Measurements from ENCODE around the gene MEST.

Gene MEST

GRCh38 chr7:130481898-130482297, 10.0 kb upstream of the MEST start:
- H3K4ac ChIP-seq (ENCODE audit: low read length), result no peak overlapping the region

DNA sequence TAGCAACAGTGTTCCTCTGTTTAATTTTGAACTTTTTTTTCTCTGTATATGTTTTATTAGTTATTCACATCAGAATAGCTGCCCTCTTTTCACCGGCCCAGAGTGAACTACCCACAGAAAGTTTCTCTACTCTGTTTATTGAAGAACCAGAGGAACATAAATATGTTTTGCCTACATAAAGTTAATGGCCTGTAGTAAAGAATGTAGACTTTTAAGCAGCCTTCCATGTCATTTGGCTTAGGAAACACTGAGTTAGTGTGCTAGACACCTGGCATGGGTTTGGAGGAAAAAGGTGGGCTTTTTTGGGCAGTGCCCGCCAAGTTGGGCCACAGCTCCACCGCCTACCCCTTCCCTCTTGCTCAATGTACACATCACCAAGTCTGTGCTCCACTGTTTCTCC, 8.9 kb upstream of the MEST start:
- Histone ChIP-seq H3K79me1 (ENCODE audit: low read depth, low read length) (peaks cover 6% of the 10 kb centered on the region), H2BK12ac (ENCODE audit: low read length) (no peak overlapping the region), H2AFZ (ENCODE audit: low read length) (no peak overlapping the region), H3K14ac (ENCODE audit: low read length) (no peak overlapping the region), H3K4me2 (ENCODE audit: insufficient read depth, low read length, poor library complexity, severe bottlenecking) (no peak overlapping the region), H3K23ac (ENCODE audit: low read depth, low read length, poor library complexity) (no peak overlapping the region), H2BK15ac (ENCODE audit: low read length) (no peak overlapping the region), H3K4me3 (ENCODE audit: low read length in 2 of 2) (no peak overlapping the region), H3K9ac (ENCODE audit: low read depth, low read length, poor library complexity) (no peak overlapping the region), H2AK5ac (ENCODE audit: low read depth, low read length) (no peak overlapping the region), H2BK120ac (ENCODE audit: low read depth, low read length) (no peak overlapping the region), H3K9me3 (replicated peaks in 1 of 2; ENCODE audit: control insufficient read depth in 2 of 2, insufficient read depth in 1 of 2, low read depth in 1 of 2, low read length in 2 of 2) (peaks cover 0 to 3% of the 10 kb centered on the region in 2 donors), H2BK5ac (ENCODE audit: low read length) (no peak overlapping the region), H3K27ac (replicated peaks; ENCODE audit: low read length) (no peak overlapping the region), H4K8ac (ENCODE audit: low read depth, low read length) (no peak overlapping the region), H3K18ac (ENCODE audit: low read length) (no peak overlapping the region), H3K36me3 (replicated peaks in 1 of 2; ENCODE audit: control insufficient read depth in 2 of 2, insufficient read depth in 2 of 2, low read length in 2 of 2) (no peaks in the 10 kb centered on the region), H3K4ac (ENCODE audit: low read length) (no peak overlapping the region), H4K91ac (ENCODE audit: low read depth, low read length, poor library complexity) (no peak overlapping the region), H3K27me3 (ENCODE audit: control insufficient read depth in 3 of 3, insufficient read depth in 3 of 3, low read depth in 1 of 3, low read length in 3 of 3) (no peaks in the 10 kb centered on the region), H3K4me1 (ENCODE audit: control insufficient read depth in 2 of 2, insufficient read depth in 1 of 2, low read depth in 1 of 2, low read length in 2 of 2) (peaks cover 0 to 4% of the 10 kb centered on the region in 2 donors)
- WGBS, 2 donors (ENCODE audit: extremely low coverage in 2 of 2, insufficient read length in 2 of 2, insufficient replicate concordance in 1 of 2), result no CpG with 5 or more reads among the region's 3 CpGs
- DNase-seq (ENCODE audit: low spot score), result no peak

More at GRCh38 chr7:130481898-130482297, 10.0 kb upstream of the MEST start:
- no peaks in the 10 kb centered on the region for H3K36me3 ChIP-seq (replicated peaks in 1 of 2; ENCODE audit: control insufficient read depth in 2 of 2, insufficient read depth in 2 of 2, low read length in 2 of 2)
- H3K79me1 ChIP-seq (ENCODE audit: low read depth, low read length), result peaks cover 6% of the 10 kb centered on the region
- H3K14ac ChIP-seq (ENCODE audit: low read length), result no peak overlapping the region
- H2AK5ac ChIP-seq (ENCODE audit: low read depth, low read length), result no peak overlapping the region
- H2BK5ac ChIP-seq (ENCODE audit: low read length), result no peak overlapping the region
- no peak overlapping the region for H2BK120ac ChIP-seq (ENCODE audit: low read depth, low read length)
- DNase-seq (ENCODE audit: low spot score), result no peak
- no peaks in the 10 kb centered on the region for H3K27me3 ChIP-seq (ENCODE audit: control insufficient read depth in 3 of 3, insufficient read depth in 3 of 3, low read depth in 1 of 3, low read length in 3 of 3)
- no peak overlapping the region for H3K27ac ChIP-seq (replicated peaks; ENCODE audit: low read length)
- H4K91ac ChIP-seq (ENCODE audit: low read depth, low read length, poor library complexity), result no peak overlapping the region
- H3K4me2 ChIP-seq (ENCODE audit: insufficient read depth, low read length, poor library complexity, severe bottlenecking), result no peak overlapping the region
- no peak overlapping the region for H4K8ac ChIP-seq (ENCODE audit: low read depth, low read length)
- no peak overlapping the region for H3K18ac ChIP-seq (ENCODE audit: low read length)
- no peak overlapping the region for H3K4me3 ChIP-seq (ENCODE audit: low read length in 2 of 2)
- no peak overlapping the region for H2BK12ac ChIP-seq (ENCODE audit: low read length)
- H3K9me3 ChIP-seq (replicated peaks in 1 of 2; ENCODE audit: control insufficient read depth in 2 of 2, insufficient read depth in 1 of 2, low read depth in 1 of 2, low read length in 2 of 2), result peaks cover 4 to 8% of the 10 kb centered on the region in 2 donors
- peak overlapping the region; percentile 79 for H2AFZ ChIP-seq (ENCODE audit: low read length)
- no peak overlapping the region for H2BK15ac ChIP-seq (ENCODE audit: low read length)
- WGBS, 2 donors (ENCODE audit: extremely low coverage in 2 of 2, insufficient read length in 2 of 2, insufficient replicate concordance in 1 of 2), result no CpG with 5 or more reads among the region's 1 CpG
- H3K9ac ChIP-seq (ENCODE audit: low read depth, low read length, poor library complexity), result no peak overlapping the region
- H3K4me1 ChIP-seq (ENCODE audit: control insufficient read depth in 2 of 2, insufficient read depth in 1 of 2, low read depth in 1 of 2, low read length in 2 of 2), result peaks cover 0 to 4% of the 10 kb centered on the region in 2 donors
- no peak overlapping the region for H3K23ac ChIP-seq (ENCODE audit: low read depth, low read length, poor library complexity)

GRCh38 chr7:130485734-130486113, 6.2 kb upstream of the MEST start:
- Histone ChIP-seq H3K4me2 (ENCODE audit: insufficient read depth, low read length, poor library complexity, severe bottlenecking) (peak overlapping the region; percentile 88), H2BK15ac (ENCODE audit: low read length) (no peak overlapping the region), H2AFZ (ENCODE audit: low read length) (no peak overlapping the region), H4K8ac (ENCODE audit: low read depth, low read length) (no peak overlapping the region), H3K4me1 (ENCODE audit: control insufficient read depth in 2 of 2, insufficient read depth in 1 of 2, low read depth in 1 of 2, low read length in 2 of 2) (peaks cover 0 to 7% of the 10 kb centered on the region in 2 donors), H3K9me3 (replicated peaks in 1 of 2; ENCODE audit: control insufficient read depth in 2 of 2, insufficient read depth in 1 of 2, low read depth in 1 of 2, low read length in 2 of 2) (peaks cover 0 to 2% of the 10 kb centered on the region in 2 donors), H3K79me1 (ENCODE audit: low read depth, low read length) (peaks cover 6% of the 10 kb centered on the region), H3K27me3 (ENCODE audit: control insufficient read depth in 3 of 3, insufficient read depth in 3 of 3, low read depth in 1 of 3, low read length in 3 of 3) (no peaks in the 10 kb centered on the region), H3K9ac (ENCODE audit: low read depth, low read length, poor library complexity) (no peak overlapping the region), H3K27ac (replicated peaks; ENCODE audit: low read length) (no peak overlapping the region), H3K4ac (ENCODE audit: low read length) (no peak overlapping the region), H3K14ac (ENCODE audit: low read length) (no peak overlapping the region), H2AK5ac (ENCODE audit: low read depth, low read length) (no peak overlapping the region), H2BK5ac (ENCODE audit: low read length) (no peak overlapping the region), H3K23ac (ENCODE audit: low read depth, low read length, poor library complexity) (no peak overlapping the region), H2BK120ac (ENCODE audit: low read depth, low read length) (no peak overlapping the region), H3K4me3 (ENCODE audit: low read length in 2 of 2) (no peak overlapping the region), H3K36me3 (replicated peaks in 1 of 2; ENCODE audit: control insufficient read depth in 2 of 2, insufficient read depth in 2 of 2, low read length in 2 of 2) (no peaks in the 10 kb centered on the region), H4K91ac (ENCODE audit: low read depth, low read length, poor library complexity) (no peak overlapping the region), H3K18ac (ENCODE audit: low read length) (no peak overlapping the region), H2BK12ac (ENCODE audit: low read length) (no peak overlapping the region)
- WGBS, 2 donors (ENCODE audit: extremely low coverage in 2 of 2, insufficient read length in 2 of 2, insufficient replicate concordance in 1 of 2), result no CpG with 5 or more reads among the region's 11 CpGs
- no peak for DNase-seq (ENCODE audit: low spot score)

GRCh38 chr7:130486114-130486953, 5.6 kb upstream of the MEST start:
- H2BK120ac ChIP-seq (ENCODE audit: low read depth, low read length), result no peak overlapping the region
- WGBS, 2 donors (ENCODE audit: extremely low coverage in 2 of 2, insufficient read length in 2 of 2, insufficient replicate concordance in 1 of 2), result no CpG with 5 or more reads among the region's 67 CpGs
- peak overlapping the region; percentile 93 for H2AK5ac ChIP-seq (ENCODE audit: low read depth, low read length)
- peak overlapping the region; percentile 36 for H2BK12ac ChIP-seq (ENCODE audit: low read length)
- peak overlapping the region; percentile 71 for H2BK15ac ChIP-seq (ENCODE audit: low read length)
- H3K4me2 ChIP-seq (ENCODE audit: insufficient read depth, low read length, poor library complexity, severe bottlenecking), result peak overlapping the region; percentile 88
- H2AFZ ChIP-seq (ENCODE audit: low read length), result no peak overlapping the region
- H3K27me3 ChIP-seq (ENCODE audit: control insufficient read depth in 3 of 3, insufficient read depth in 3 of 3, low read depth in 1 of 3, low read length in 3 of 3), result no peaks in the 10 kb centered on the region
- peak overlapping the region; percentile 82 for H3K23ac ChIP-seq (ENCODE audit: low read depth, low read length, poor library complexity)
- peaks cover 0 to 4% of the 10 kb centered on the region in 2 donors for H3K9me3 ChIP-seq (replicated peaks in 1 of 2; ENCODE audit: control insufficient read depth in 2 of 2, insufficient read depth in 1 of 2, low read depth in 1 of 2, low read length in 2 of 2)
- H3K4ac ChIP-seq (ENCODE audit: low read length), result no peak overlapping the region
- H3K9ac ChIP-seq (ENCODE audit: low read depth, low read length, poor library complexity), result peak overlapping the region; percentile 96
- peak; percentile 71 for DNase-seq (ENCODE audit: low spot score)
- no peak overlapping the region for H3K14ac ChIP-seq (ENCODE audit: low read length)
- no peaks in the 10 kb centered on the region for H3K36me3 ChIP-seq (replicated peaks in 1 of 2; ENCODE audit: control insufficient read depth in 2 of 2, insufficient read depth in 2 of 2, low read length in 2 of 2)
- H3K79me1 ChIP-seq (ENCODE audit: low read depth, low read length), result peaks cover 7% of the 10 kb centered on the region
- H2BK5ac ChIP-seq (ENCODE audit: low read length), result peak overlapping the region; percentile 62
- no peak overlapping the region for H4K8ac ChIP-seq (ENCODE audit: low read depth, low read length)
- H3K18ac ChIP-seq (ENCODE audit: low read length), result peak overlapping the region; percentile 97
- H3K27ac ChIP-seq (replicated peaks; ENCODE audit: low read length), result no peak overlapping the region
- H4K91ac ChIP-seq (ENCODE audit: low read depth, low read length, poor library complexity), result peak overlapping the region; percentile 98
- peaks cover 0 to 7% of the 10 kb centered on the region in 2 donors for H3K4me1 ChIP-seq (ENCODE audit: control insufficient read depth in 2 of 2, insufficient read depth in 1 of 2, low read depth in 1 of 2, low read length in 2 of 2)
- peak overlapping the region in 1 of 2 donors; percentile 97 for H3K4me3 ChIP-seq (ENCODE audit: low read length in 2 of 2)

Measured in neuronal stem cell (in vitro differentiated cells).